Neural crest cell (in vitro differentiated cells): ENCODE measurements around the gene DGKZ. TPM values are rescaled to one million over a fixed set of nuclear protein-coding genes. Genes with fewer than 3 reads are reported as not detected.
"Not testable (repeated sequence)": the region's sequence is repeated elsewhere in the genome, so short reads cannot be mapped to it uniquely, and the experiment has no call there.

Experiments used
- DNase-seq: peaks from one replicate; pipeline ENCODE4 v3.0.0; 2021; ENCODE audit warnings: low read depth, mixed read lengths, low spot score
- H3K27ac Mint-ChIP-seq: one replicate; pipeline ENCODE4 v1.8.0; 2021; ENCODE audit warnings: mild to moderate bottlenecking, mixed read lengths; ENCODE audit not compliant: unreplicated experiment
- H3K27me3 Mint-ChIP-seq: 2 replicates; pipeline ENCODE4 v1.8.0; 2021; ENCODE audit warnings: low read depth, mild to moderate bottlenecking, mixed read lengths
- H3K36me3 Mint-ChIP-seq: 2 replicates; pipeline ENCODE4 v1.8.0; 2021; ENCODE audit warnings: low read depth, mild to moderate bottlenecking, mixed read lengths
- H3K4me1 Mint-ChIP-seq: 2 replicates; pipeline ENCODE4 v1.8.0; 2021; ENCODE audit warnings: mixed read lengths
- H3K4me3 Mint-ChIP-seq: one replicate; pipeline ENCODE4 v1.8.0; 2021; ENCODE audit warnings: mild to moderate bottlenecking, mixed read lengths
- H3K9me3 Mint-ChIP-seq: 2 replicates; pipeline ENCODE4 v1.8.0; 2021; ENCODE audit warnings: mixed read lengths
- CTCF ChIP-seq: fragments of 200-600 bp; sonication (generic); conservative IDR thresholded peaks from 2 replicates; pipeline ENCODE4 v1.5.0; 2021; ENCODE audit warnings: antibody characterized with exemption, mild to moderate bottlenecking
- long read RNA-seq: library from polyadenylated mRNA; unstranded; transcript quantifications from one replicate; pipeline ENCODE4 v2.0.0, GENCODE V29; 2020
- total RNA-seq: library from RNA; stranded (reverse); gene quantifications from 2 replicates; pipeline ENCODE4 v1.2.1, GENCODE V29; 2021

The DGKZ gene
- 54.4 and 60.1 TPM in 2 replicates for total RNA-seq
- long read RNA-seq: 0 reads

- peak; percentile 86 for DNase-seq
- peaks cover 47% of the 10 kb centered on the region for H3K4me1 Mint-ChIP-seq
- peaks cover 10% of the 10 kb centered on the region for H3K27me3 Mint-ChIP-seq
- no peaks in the 10 kb centered on the region for H3K36me3 Mint-ChIP-seq
- H3K4me3 Mint-ChIP-seq: peak within 1 kb of the TSS; percentile 90
- peak within 1 kb of the TSS; percentile 60 for H3K27ac Mint-ChIP-seq
- TF ChIP-seq CTCF: peak; percentile 87
- H3K9me3 Mint-ChIP-seq: no peaks in the 10 kb centered on the region
These were observed at the start of gene DGKZ for GRCh38 chr11:46346886-46347636. DGKZ (plus strand) TSS chr11:46347463; CDS start chr11:46347660, 197 bp downstream.

- H3K9me3 Mint-ChIP-seq: no peaks in the 10 kb centered on the region
- no peak overlapping the region for H3K27ac Mint-ChIP-seq
- no peaks in the 10 kb centered on the region for H3K4me1 Mint-ChIP-seq
- H3K36me3 Mint-ChIP-seq: no peaks in the 10 kb centered on the region
- H3K27me3 Mint-ChIP-seq: peaks cover 27% of the 10 kb centered on the region
- DNase-seq: no peak
- no peak for TF ChIP-seq CTCF
- H3K4me3 Mint-ChIP-seq: no peak overlapping the region
These were observed 48.4 kb upstream of the DGKZ start for GRCh38 chr11:46298699-46299433.

GRCh38 chr11:46299451-46299961 lies 47.8 kb upstream of the DGKZ start:
- H3K36me3 Mint-ChIP-seq: no peaks in the 10 kb centered on the region

GRCh38 chr11:46300270-46300669 lies 47.0 kb upstream of the DGKZ start:
- no peak overlapping the region for H3K4me3 Mint-ChIP-seq
- H3K27me3 Mint-ChIP-seq: peaks cover 25% of the 10 kb centered on the region
- TF ChIP-seq CTCF: no peak
- H3K9me3 Mint-ChIP-seq: no peaks in the 10 kb centered on the region
- H3K36me3 Mint-ChIP-seq: no peaks in the 10 kb centered on the region
- no peak for DNase-seq
- H3K4me1 Mint-ChIP-seq: no peaks in the 10 kb centered on the region
- no peak overlapping the region for H3K27ac Mint-ChIP-seq

More at GRCh38 chr11:46299451-46299961, 47.8 kb upstream of the DGKZ start:
- no peak overlapping the region for H3K27ac Mint-ChIP-seq
- no peak for DNase-seq
- peaks cover 25% of the 10 kb centered on the region for H3K27me3 Mint-ChIP-seq
- TF ChIP-seq CTCF: no peak
- H3K4me1 Mint-ChIP-seq: no peaks in the 10 kb centered on the region
- H3K9me3 Mint-ChIP-seq: no peaks in the 10 kb centered on the region
- H3K4me3 Mint-ChIP-seq: no peak overlapping the region

GRCh38 chr11:46302866-46303265 lies 44.4 kb upstream of the DGKZ start:
- Mint-ChIP-seq H3K27ac (no peak overlapping the region), H3K27me3 (peaks cover 6% of the 10 kb centered on the region), H3K36me3 (no peaks in the 10 kb centered on the region), H3K4me3 (no peak overlapping the region), H3K9me3 (no peaks in the 10 kb centered on the region), H3K4me1 (peaks cover 4% of the 10 kb centered on the region)
- no peak for DNase-seq
- TF ChIP-seq CTCF: no peak

- not testable (repeated sequence) for DNase-seq, H3K27me3 Mint-ChIP-seq, H3K4me3 Mint-ChIP-seq, H3K27ac Mint-ChIP-seq, H3K9me3 Mint-ChIP-seq, H3K36me3 Mint-ChIP-seq, H3K4me1 Mint-ChIP-seq
These were observed 43.2 kb upstream of the DGKZ start for GRCh38 chr11:46304036-46304435.
